HepG2 (cell line): ENCODE results near the gene RBM34. TPM values are rescaled to one million over a fixed set of nuclear protein-coding genes. Genes with fewer than 3 reads are reported as not detected.

ENCODE experiments used
- ATAC-seq: fragments of 200-7000 bp; cut with Tn5 transposase; 3 replicates; pipeline ENCODE4 v1.9.1; 2020; ENCODE audit warnings: mild to moderate bottlenecking, moderate library complexity
- BruUV-seq: library from RNA; stranded (reverse); fragments of 400-500 nt; replicated peaks from 2 replicates; lab custom pipeline; 2021; lab: Mats Ljungman, UMichigan
- CTCF ChIA-PET: fragments of 300-600 bp; formaldehyde crosslinking; extraction: SDS; loops from one replicate; lab custom pipeline; 2021; ENCODE audit warnings: low total read pairs, inconsistent platforms, low intra/inter-chr PET ratio; lab: Yijun Ruan, JAX
- POLR2A ChIA-PET: fragments of 350-600 bp; sonication (Branson Sonifier 250); formaldehyde crosslinking; loops from one replicate; lab custom pipeline; 2020; ENCODE audit warnings: antibody characterized with exemption, inconsistent platforms; lab: Yijun Ruan, JAX
- DNase-seq: peaks from one replicate; pipeline ENCODE4 v3.0.0-alpha.2; 2015; ENCODE audit warnings: low spot score
- FAIRE-seq: peaks from 3 replicates; lab custom pipeline; 2011; peaks lifted over from hg19 to GRCh38; lab: Jason Lieb, UNC
- H2AFZ ChIP-seq: one replicate; pipeline ENCODE4 v1.6.1; 2011; ENCODE audit warnings: low read length, inconsistent platforms
- H3K27ac ChIP-seq: fragments of 300-600 bp; 3 replicates; pipeline ENCODE4 v1.8.0; 2011; ENCODE audit warnings: mixed run types, mild to moderate bottlenecking, mixed read lengths, low read length, inconsistent platforms; ENCODE audit not compliant: insufficient read depth; ENCODE audit errors: extremely low read length
- H3K27me3 ChIP-seq, 2 experiments: fragments of 200-600 bp in 1 of 2; 2 replicates in 1 of 2; 3 replicates in 1 of 2; pipeline versions ENCODE4 v1.6.0 to v1.8.0; 2011; ENCODE audit warnings: low read length in 2 of 2, mild to moderate bottlenecking in 2 of 2, moderate library complexity in 2 of 2, inconsistent platforms in 1 of 2; ENCODE audit not compliant: insufficient read depth in 2 of 2, control insufficient read depth in 1 of 2
- H3K36me3 ChIP-seq, 2 experiments: fragments of 200-600 bp in 1 of 2; replicated peaks in 1 of 2; 2 replicates in 1 of 2; 3 replicates in 1 of 2; pipeline versions ENCODE4 v1.5.1 to v1.8.0; 2011; ENCODE audit warnings: low read length in 2 of 2, inconsistent platforms in 1 of 2; ENCODE audit not compliant: insufficient read depth in 2 of 2, control insufficient read depth in 1 of 2
- H3K4me1 ChIP-seq: 2 replicates; pipeline ENCODE4 v1.5.1; 2012; ENCODE audit warnings: low read length, inconsistent platforms; ENCODE audit not compliant: insufficient read depth
- H3K4me2 ChIP-seq: 2 replicates; pipeline ENCODE4 v1.6.0; 2011; ENCODE audit warnings: low read depth, low read length, inconsistent platforms
- H3K4me3 ChIP-seq, 3 experiments: fragments of 200-600 bp in 1 of 3; sonication (generic), shearing (Covaris generic) in 1 of 3; replicated peaks in 1 of 3; 2 replicates each; pipeline ENCODE4 v1.5.1; 2011 to 2016; ENCODE audit warnings: low read length in 3 of 3, inconsistent platforms in 2 of 3, low read depth in 2 of 3, mild to moderate bottlenecking in 2 of 3, control low read depth in 1 of 3, mixed read lengths in 1 of 3; ENCODE audit not compliant: insufficient read depth in 1 of 3
- H3K79me2 ChIP-seq: one replicate; pipeline ENCODE4 v1.6.1; 2011; ENCODE audit warnings: low read length, inconsistent platforms; ENCODE audit not compliant: insufficient read depth
- H3K9ac ChIP-seq: 2 replicates; pipeline ENCODE4 v1.6.0; 2011; ENCODE audit warnings: mild to moderate bottlenecking, low read depth, low read length, inconsistent platforms; ENCODE audit not compliant: insufficient read depth
- H3K9me3 ChIP-seq: 2 replicates; pipeline ENCODE4 v1.5.1; 2012; ENCODE audit warnings: mild to moderate bottlenecking, low read length
- H4K20me1 ChIP-seq: 2 replicates; pipeline ENCODE4 v1.6.0; 2011; ENCODE audit warnings: inconsistent platforms, mild to moderate bottlenecking, low read length, moderate library complexity; ENCODE audit not compliant: insufficient read depth
- HMGA1 ChIP-seq: sonication (generic); formaldehyde crosslinking; conservative IDR thresholded peaks from 2 replicates; pipeline ENCODE4 v1.4.0; 2020; ENCODE audit warnings: missing genetic modification reagents
- RBFOX2 ChIP-seq: fragments of 200-400 bp; formaldehyde crosslinking; IDR thresholded peaks from 2 replicates; pipeline ENCODE4 v1.6.1; 2017; ENCODE audit warnings: low read depth, mild to moderate bottlenecking, low read length
- SP2 ChIP-seq: sonication (generic); formaldehyde crosslinking; IDR thresholded peaks from 2 replicates; pipeline ENCODE4 v1.5.1; 2020; ENCODE audit warnings: mild to moderate bottlenecking, missing genetic modification reagents
- WGBS: methylation state at CpG from one replicate; pipeline ENCODE4 v1.1.6; 2017; ENCODE audit warnings: low lambda C conversion rate; 5-methylcytosine and 5-hydroxymethylcytosine counted together
- in situ Hi-C: cut with HindIII; loops from 2 replicates; pipeline ENCODE4 v1.10.0; 2017; ENCODE audit warnings: low pct_unique_long_range_greater_than_20kb; ENCODE audit not compliant: extremely low pct_ligation_motif_present
- intact Hi-C: fragments of 100-400 bp; cut with micrococcal nuclease; formaldehyde crosslinking; loops from one replicate; pipeline ENCODE4 v1.10.0; 2022; ENCODE audit not compliant: unreplicated experiment
- polyA plus RNA-seq, 8 experiments: library from polyadenylated mRNA; depleted of rRNA in 3 of 8; stranded (reverse) in 7 of 8; unstranded in 1 of 8; fragments of >200 nt; fragmentation: Illumina TruSeq in 4 of 8; extraction: Trizol in 4 of 8; gene quantifications; 2 replicates each; pipeline versions ENCODE4 v1.2.1 to v1.2.3, GENCODE V29; 2011 to 2016; ENCODE audit warnings: low read depth in 4 of 8, missing spikeins in 1 of 8, mixed read lengths in 1 of 8; ENCODE audit not compliant: insufficient read depth in 1 of 8
- total RNA-seq, 5 experiments: library from RNA; depleted of rRNA; stranded (reverse); fragments of >200 nt; fragmentation: Illumina TruSeq; extraction: Trizol; gene quantifications; 2 replicates each; pipeline ENCODE4 v1.2.3, GENCODE V29; 2016; ENCODE audit warnings: low read depth in 1 of 5

Gene RBM34
- total and polyA plus RNA-seq, 2 of the 13 experiments (the other 11 are each of a cell fraction or from before 2014, with no cell fraction given), result 34.7 to 73.0 TPM

- intact Hi-C loops, result loop anchor here (5.0 kb wide), 1 partner anchor 35 kb away; the partner anchor contains the start of gene RBM34
- no peaks in the 10 kb centered on the region for H3K9me3 ChIP-seq
- CTCF ChIA-PET, result no interaction called here
- 2% methylated on average over 4 of the region's 4 CpGs for WGBS
- peak; percentile 45; the same call in 1 of the 2 replicates for TF ChIP-seq RBFOX2
- no peak for TF ChIP-seq HMGA1 (CRISPR knock-in tag)
- POLR2A ChIA-PET, result interaction anchor here (1.3 kb wide), 1 partner anchor 31 kb away, joined by 3 read pairs; no protein-coding TSS in a partner anchor
- H2AFZ ChIP-seq, result no peak overlapping the region
- no peaks in the 10 kb centered on the region; a peak in 1 of 5 replicates for H3K27me3 ChIP-seq
- no TSS peak for BruUV-seq
- ATAC-seq (no peak), FAIRE-seq (no peak), DNase-seq (no peak)
- H3K4me2 ChIP-seq, result peak overlapping the region; percentile 81
- peak overlapping the region; percentile 94 for H3K27ac ChIP-seq
- H3K4me1 ChIP-seq, result peaks cover 70% of the 10 kb centered on the region
- H3K9ac ChIP-seq, result peak overlapping the region; percentile 99
- H3K79me2 ChIP-seq, result peaks cover 65% of the 10 kb centered on the region
- peak overlapping the region; percentile 82 to 94 (median 89) for H3K4me3 ChIP-seq
- H4K20me1 ChIP-seq, result peaks cover 53% of the 10 kb centered on the region
- peaks cover 4 to 33% of the 10 kb centered on the region in 2 experiments for H3K36me3 ChIP-seq
- in situ Hi-C loops, result no loop called here
Measured at GRCh38 chr1:235127203-235127602, 33.8 kb downstream of the RBM34 start.

- peaks cover 90% of the 10 kb centered on the region for H3K79me2 ChIP-seq
- H3K4me1 ChIP-seq, result peaks cover 68% of the 10 kb centered on the region
- H3K36me3 ChIP-seq, result peaks cover 6 to 48% of the 10 kb centered on the region in 2 experiments
- H3K4me3 ChIP-seq, result peak overlapping the region; percentile 12 to 51 (median 47); a peak in 4 of 6 replicates
- ChIA-PET CTCF (no interaction called here), POLR2A (interaction anchor here (0.7 kb wide), 1 partner anchor 161 kb away, joined by 3 read pairs; no protein-coding TSS in a partner anchor)
- in situ Hi-C loops, result no loop called here
- no peaks in the 10 kb centered on the region for H3K9me3 ChIP-seq
- no TSS peak for BruUV-seq
- FAIRE-seq, result no peak
- peak overlapping the region; percentile 32; the same call in 1 of the 2 replicates for H3K9ac ChIP-seq
- 95% methylated on average over 1 of the region's 1 CpG for WGBS
- TF ChIP-seq SP2 (CRISPR knock-in tag) (no peak), RBFOX2 (peak; percentile 62; the same call in 1 of the 2 replicates)
- TF ChIP-seq, all 625 proteins: peak for 1
- Histone ChIP-seq H2AFZ (no peak overlapping the region), H3K4me2 (peak overlapping the region; percentile 81), H3K27ac (no peak overlapping the region), H3K27me3 (no peaks in the 10 kb centered on the region; a peak in 1 of 5 replicates), H4K20me1 (peaks cover 75% of the 10 kb centered on the region)
- no peak for ATAC-seq
- intact Hi-C loops, result loop anchor here (5.0 kb wide), 1 partner anchor 38 kb away; the partner anchor contains the start of gene RBM34
- DNase-seq, result no peak
Measured at GRCh38 chr1:235124665-235125064, 36.4 kb downstream of the RBM34 start.
